T-helper 1 cell treated with Interleukin-12 subunit alpha and Interleukin-12 subunit beta and Interleukin-4 antibody, amounts not matched to agents 30 ng/mL and 1 ng/mL, for 36 hours (primary cell): Measurements from ENCODE around the gene VNN1. TPM values are rescaled to one million over a fixed set of nuclear protein-coding genes. Genes with fewer than 3 reads are reported as not detected.
"Not testable (repeated sequence)": the region's sequence is repeated elsewhere in the genome, so short reads cannot be mapped to it uniquely, and the experiment has no call there.

Experiments used
- intact Hi-C: fragments of 100-400 bp; cut with micrococcal nuclease; formaldehyde crosslinking; loops from one replicate; pipeline ENCODE4 v1.15.1; 2024
- total RNA-seq: library from RNA; stranded (reverse); gene quantifications from 2 replicates; pipeline ENCODE4 v1.2.3, GENCODE V29; 2022

VNN1 gene
- total RNA-seq, 1 donor from 2014 or later: not detected

DNA sequence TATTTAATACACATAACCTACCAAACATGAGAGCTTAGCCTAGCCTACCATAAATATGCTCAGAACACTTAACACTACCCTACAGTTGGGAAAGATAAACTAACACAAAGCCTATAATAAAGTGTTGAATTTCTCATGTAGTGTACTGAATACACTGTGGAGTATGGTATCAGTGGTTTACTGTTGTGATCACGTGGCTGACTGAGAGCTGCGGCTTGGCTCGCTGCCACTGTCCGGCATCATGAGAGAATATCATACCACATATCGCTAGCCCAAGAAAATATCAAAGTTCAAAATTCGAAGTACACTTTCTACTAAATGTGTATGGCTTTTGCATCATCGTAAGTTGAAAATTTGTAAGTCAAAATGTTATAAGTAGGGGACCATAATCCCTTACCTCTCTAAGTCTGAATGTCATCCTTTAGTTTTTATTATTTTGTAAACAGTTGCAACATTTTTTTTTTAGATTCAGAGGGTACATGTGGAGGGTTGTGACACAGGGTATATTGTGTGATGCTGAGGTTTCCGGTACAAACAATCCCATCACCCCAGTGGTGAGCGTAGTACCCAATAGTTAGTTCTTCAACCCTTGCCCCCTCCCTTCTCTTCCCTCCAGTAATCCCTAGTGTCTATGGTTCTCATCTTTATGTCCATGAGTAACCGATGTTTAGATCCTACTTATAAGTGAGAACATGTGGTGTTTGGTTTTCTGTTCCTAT, 40.3 kb downstream of the VNN1 start:
- intact Hi-C loops: no loop called here

DNA sequence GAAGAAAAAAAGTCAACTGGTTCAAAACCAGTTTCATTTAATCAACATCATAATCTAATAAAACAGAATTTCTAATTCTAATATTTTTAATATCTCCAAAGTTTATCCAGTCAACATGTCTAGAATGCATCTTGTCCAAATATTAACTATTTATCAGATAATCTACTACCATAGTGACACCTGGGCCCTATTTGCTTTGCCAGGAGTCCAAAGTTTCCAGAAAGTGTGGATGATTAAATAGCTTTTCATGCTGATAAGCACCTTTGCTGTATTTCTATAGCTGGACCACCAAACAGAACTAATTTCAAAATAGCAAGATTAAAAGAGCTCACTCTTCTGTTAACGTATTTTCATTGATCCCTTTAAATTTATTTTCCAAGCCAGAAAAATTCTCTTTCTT, 42.6 kb downstream of the VNN1 start:
- intact Hi-C loops: loop anchor here (2.0 kb wide), 1 partner anchor 882 kb away; no protein-coding TSS in a partner anchor

DNA sequence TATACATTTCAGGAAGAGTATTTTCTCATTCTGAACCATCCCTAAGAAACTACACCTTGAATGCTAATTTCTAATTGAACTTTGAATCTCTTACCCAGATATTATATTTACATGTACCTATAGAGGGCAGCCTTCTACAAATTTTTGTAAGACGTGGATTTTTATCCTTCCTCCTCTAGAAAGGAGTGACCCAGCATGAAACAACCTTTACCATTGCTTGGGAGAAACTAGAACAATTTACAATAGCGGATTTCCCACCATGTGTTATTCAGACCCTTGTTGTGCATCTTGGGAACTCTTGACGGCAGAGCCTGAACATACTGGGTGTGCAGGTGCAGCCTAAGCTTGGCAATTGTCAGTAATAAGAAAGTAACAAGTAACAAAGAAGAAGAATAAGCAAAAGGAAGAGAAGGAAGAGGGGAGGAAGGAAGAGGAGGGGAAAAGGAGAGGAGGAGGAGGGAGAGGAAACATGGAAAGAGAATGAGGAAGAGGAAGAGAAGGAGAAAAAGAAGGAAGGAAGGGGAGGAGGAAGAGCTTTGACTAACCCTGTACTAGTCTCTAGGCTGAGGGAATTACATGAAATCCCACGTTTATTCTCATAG, 44.1 kb downstream of the VNN1 start:
- intact Hi-C loops: loop anchor here (1.0 to 5.0 kb wide), 10 partner anchors 94 to 883 kb away; partner anchors contain the start of gene RPS12

DNA sequence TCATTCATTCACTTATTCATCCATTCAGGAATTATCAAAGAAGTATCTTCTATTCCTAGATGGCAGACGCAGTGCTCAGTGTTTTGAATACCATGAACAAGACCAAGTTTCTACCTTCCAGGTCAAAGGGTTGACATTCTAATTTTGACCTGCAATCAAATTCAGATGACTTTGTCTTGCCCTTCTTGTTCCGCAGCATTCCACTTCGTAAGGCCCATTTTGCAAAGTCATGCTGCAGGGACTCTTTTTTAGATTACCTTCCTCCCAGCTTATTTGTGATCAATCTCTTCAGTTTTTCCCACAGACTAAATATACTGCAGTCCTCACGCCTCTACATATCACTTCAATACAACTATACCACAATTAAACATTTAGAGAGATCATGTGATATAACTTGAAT, 47.7 kb downstream of the VNN1 start:
- intact Hi-C loops: loop anchor here (5.0 kb wide), 1 partner anchor 846 kb away; no protein-coding TSS in a partner anchor

DNA sequence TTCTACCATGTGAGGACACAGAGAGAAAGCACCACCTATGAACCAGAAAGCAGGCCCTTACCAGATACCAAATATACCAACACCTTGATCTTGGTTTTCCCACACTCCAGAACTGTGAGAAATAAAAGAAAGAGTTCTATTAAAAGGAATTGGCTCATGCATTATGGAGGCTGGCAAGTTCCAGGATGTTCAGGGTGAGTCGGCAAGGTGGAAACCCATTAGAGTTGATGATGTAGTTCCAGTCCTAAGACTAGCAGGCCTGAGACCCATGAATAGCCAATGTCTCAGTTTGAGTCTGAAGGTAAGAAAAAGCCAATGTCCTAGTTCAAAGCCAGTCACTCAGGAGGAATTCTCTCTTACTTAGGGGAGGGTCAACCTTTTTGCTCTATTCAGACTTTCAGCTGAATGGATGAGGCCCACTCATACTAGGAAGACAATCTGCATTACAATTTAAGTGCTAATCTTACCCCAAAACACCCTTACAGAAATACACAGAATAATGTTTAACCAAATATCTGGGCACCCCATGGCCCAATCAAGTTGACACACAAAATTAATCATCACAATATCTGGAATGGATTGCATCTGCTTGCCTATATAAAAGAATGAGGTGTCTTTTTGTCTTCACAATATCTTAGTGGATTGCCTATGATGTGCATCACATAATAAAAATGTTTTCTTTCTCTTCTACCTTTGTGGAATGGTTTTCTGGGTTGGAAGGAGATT, 49.4 kb downstream of the VNN1 start:
- intact Hi-C loops: loop anchor here (5.0 kb wide), 1 partner anchor 848 kb away; no protein-coding TSS in a partner anchor

DNA sequence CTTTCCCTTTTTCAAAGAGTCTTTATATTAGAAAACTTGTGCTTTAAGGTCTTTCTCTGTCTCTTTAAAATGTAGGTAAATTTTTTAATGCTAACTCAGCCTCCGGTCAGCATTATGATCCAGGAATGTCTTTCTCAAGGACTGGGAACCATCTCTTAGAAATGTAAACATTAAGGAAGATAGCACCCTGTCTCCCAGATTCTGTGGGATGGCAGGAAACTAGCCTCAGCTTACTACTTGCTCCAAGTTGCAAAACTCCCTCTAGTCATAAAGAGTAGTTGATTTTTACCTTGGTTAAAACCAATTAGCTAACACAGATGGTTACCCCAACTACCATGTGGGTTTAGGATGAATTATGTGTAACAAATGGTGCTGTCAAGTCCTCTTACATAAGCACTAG, 50.2 kb downstream of the VNN1 start:
- intact Hi-C loops: no loop called here

DNA sequence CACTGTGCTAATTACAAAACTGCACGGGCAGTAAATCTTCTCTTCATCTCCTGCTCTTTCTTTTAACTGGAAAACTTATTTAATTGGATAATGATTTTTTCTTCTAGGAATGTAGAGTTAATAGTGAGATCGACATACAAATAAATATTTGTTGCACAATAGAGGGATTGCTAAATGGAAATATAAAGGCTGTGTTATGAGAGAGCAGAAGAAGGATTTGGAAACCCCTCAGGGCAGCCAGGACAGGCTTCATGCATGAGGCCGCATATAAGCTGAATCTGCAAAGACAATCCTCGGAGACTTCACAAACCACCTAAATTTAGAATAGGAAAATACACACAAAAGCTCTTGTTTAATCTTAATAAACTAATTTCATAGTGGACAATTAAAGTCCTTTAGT, 51.9 kb downstream of the VNN1 start:
- intact Hi-C loops: no loop called here

DNA sequence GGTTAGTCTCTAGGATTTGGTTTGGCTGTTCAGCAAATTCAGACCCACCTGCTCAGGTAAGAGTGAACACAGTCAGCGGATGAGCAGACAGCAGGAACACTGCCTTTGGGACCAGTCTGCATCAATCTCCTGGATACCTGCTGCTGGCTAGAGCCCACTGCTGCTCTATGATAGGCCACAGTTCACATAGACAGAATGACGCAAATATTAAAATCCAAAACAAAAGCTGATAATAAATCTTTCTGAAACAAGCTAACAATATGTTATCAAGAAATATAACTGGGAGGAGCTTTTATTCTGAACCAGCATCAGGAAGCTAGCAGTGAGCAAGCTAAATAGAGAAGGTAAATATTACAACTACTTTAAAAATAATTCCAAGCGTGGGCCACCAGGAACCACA, 54.8 kb downstream of the VNN1 start, which contains the start of gene TAAR1:
TSS of gene TAAR1 (minus strand) at position 101 of the 400 bp plus-strand sequence. CDS start 13,179 bp downstream, outside the sequence.
- intact Hi-C loops: no loop called here

DNA sequence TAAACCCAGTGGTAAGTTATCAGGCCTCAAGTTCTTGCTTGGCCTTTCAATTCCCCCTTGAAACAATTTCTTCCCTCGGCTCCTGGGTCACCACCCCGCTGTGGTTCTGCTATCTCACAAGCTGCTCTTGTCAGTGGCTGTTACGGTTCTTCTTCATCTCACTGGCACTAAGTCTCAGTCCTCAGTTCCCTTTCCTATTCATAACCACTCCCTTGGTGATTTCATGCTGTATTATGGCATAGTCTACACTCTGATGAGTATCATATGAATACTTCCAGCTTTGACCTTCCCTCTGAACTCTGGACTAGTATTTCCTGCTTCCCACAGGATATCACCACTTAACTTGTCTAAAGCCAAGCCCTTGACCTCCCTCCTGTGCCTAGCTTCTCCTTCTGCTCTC, 62.8 kb downstream of the VNN1 start:
- intact Hi-C loops: no loop called here

DNA sequence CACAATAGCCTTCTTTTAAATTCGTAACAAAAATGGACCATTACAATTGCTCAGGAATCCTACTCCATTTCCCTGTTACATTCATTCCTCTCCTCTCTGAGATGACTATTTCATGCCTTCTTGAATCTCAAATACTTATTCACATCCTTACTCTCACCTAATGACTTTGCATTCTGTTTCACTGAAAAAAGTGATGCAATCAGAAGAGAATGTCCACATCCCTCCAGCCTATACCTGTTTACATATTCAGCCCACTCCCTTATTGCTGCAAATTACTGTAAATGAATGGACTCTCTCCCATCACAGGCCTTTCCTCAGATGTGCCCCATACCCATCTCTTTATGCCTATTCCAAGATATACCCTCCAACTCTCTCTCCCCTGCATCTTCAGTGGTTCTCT, 63.4 kb downstream of the VNN1 start:
- intact Hi-C loops: no loop called here

DNA sequence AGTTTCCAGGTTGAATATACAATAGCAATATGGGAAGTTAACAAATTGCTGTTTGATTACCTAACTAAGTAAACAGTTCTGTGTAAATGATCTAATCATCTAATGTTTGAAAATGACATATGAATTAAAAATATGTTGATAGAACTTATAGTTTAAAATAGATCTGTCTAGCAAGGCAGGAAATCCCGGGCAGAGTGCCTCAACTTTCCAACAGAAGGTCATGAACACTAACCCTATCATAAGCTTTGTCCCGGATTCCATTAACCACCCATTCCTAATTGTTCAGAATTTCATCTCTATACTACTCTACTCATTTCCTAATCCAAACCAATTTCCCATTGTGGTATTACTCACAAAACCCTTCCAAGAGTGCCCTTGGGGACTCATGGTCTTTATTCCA, 65.0 kb downstream of the VNN1 start:
- intact Hi-C loops: no loop called here

DNA sequence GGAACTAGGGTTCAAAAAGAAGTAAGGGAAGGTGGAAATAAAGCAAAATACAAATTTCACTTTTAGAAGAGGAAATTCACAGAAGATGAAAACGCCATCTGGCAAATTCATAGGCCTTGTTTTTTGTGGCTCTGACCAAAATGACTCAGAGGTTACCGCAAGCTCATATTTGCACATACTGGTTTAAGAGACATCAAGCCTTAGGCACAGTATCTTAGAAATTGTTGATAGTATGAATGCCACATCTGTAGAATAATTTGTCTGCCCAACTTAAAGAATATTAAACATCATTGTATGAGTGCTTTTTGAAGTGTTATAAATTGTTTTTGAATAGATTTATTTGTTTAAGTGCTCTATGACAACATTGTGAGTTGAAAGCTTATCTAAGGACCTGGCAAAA, 65.5 kb downstream of the VNN1 start:
- intact Hi-C loops: no loop called here

DNA sequence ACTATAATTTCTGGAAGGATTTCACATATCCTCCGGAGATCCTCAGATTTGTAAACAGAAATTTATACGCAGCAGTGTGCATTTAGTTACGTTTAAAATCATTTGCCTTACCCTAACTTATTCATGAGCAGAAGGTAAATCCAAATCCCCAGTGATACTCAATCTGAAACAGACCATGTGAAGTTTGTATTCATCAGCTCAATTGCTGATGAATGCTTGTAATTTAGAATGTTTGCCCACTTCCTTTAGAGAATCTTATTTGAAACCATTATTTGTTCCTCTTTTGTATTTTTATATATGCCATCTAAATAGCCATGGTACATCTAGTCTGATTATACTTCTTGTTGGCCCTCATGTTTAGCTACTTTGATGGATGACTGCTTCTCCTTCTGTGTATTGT, 70.3 kb downstream of the VNN1 start:
- intact Hi-C loops: no loop called here

DNA sequence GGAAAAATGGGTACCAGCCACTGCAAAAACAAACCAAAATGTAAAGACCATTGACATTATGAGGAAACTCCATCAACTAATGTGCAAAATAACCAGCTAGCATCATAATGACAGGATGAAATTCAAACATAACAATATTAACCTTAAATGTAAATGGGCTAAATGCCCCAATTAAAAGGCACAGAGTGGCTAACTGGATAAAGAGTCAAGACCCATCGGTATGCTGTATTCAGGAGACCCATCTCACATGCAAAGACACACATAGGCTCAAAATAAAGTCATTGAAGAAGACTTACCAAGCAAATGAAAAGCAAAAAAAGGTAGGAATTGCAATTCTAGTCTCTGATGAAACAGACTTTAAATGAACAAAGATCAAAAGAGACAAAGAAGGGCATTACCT, 76.7 kb downstream of the VNN1 start:
- intact Hi-C loops: not testable (repeated sequence)

DNA sequence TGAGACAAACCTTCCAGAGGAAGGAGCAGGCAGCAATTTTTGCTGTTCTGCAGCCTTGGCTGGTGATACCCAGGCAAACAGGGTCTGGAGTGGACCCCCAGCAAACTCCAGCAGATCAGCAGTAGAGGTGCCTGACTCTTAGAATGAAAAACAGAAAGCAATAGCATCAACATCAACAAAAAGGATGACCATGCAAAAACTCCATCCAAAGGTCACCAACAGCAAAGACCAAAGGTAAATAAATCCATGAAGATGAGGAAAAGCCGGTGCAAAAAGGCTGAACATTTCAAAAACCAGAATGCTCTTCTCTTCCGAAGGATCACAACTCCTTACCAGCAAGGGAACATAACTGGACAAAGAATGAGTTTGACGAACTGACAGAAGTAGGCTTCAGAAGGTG, 77.9 kb downstream of the VNN1 start:
- intact Hi-C loops: not testable (repeated sequence)

DNA sequence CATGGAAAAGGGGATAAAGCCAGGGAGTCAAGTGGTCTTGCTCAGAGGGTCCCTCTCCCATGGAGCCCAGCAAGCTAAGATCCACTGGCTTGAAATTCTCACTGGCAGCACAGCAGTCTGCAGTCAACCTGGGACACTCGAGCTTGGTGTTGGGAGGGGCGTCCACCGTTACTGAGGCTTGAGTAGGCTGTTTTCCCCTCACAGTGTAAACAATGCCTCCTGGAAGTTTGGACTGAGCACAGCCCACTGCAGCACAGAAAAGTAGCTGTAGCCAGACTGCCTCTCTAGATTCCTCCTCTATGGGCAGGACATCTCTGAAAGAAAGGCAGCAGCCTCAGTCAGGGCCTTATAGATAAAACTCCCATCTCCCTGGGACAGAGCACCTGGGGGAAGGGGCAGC, 78.6 kb downstream of the VNN1 start:
- intact Hi-C loops: not testable (repeated sequence)

DNA sequence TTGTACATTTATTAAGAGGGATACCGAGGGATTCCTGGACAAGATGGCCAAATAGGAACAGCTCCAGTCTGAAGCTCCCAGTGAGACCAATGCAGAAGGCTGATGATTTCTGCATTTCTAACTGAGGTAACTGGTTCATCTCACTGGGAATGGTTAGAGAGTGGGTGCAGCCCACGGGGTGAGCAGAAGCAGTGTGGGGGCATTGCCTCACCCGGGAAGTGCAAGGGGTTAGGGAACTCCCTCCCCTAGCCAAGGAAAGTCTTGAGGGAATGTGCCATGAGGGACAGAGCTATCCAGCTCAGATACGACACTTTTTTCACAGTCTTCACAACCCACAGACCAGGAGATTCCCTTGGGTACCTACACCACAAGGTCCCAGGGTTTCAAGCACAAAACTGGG, 79.1 kb downstream of the VNN1 start:
- intact Hi-C loops: no loop called here

DNA sequence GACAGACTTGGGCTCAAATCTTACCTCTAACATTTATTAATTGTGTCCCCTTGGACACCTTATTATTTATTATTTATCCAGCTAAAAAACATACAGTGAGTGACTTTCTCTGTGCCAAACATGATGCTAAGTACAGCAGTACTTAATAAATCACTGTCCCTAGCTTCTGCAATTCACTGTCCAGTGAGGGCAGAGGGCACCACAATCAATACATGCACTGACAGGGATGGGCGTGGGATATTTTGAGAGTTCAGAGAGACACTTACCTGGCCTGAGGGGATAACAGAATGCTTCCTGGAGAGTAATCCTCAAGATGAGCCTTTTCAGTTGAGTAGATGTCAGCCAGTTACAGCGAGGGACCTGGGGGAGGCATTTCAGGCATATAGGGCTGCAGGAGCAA, 80.5 kb downstream of the VNN1 start:
- intact Hi-C loops: no loop called here
